ENCODE results near the gene TBC1D30.

TBC1D30 gene

DNA sequence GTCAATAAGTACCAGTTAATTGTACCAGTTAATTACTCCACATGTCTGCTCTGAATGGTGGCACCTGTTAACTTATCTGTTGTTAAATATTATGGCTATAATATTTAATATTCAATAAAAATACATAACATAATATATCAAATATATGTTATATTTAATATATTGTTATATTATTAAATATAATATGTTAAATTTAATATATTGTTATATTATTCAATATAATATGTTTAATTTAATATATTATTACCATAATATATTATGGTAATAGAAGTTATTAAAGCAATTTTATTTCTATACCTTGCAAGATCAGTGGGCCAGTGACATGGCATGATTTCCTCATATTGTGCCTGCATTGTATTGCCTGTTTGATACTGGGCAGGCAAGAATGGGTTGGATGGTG is 98.4 kb downstream of the TBC1D30 start:
- Mint-ChIP-seq H3K4me3 (no peak overlapping the region), H3K27me3 (peaks cover 21% of the 10 kb centered on the region), H3K36me3 (ENCODE audit: low read depth) (no peaks in the 10 kb centered on the region), H3K4me1 (ENCODE audit: low read depth) (no peaks in the 10 kb centered on the region), H3K9me3 (no peaks in the 10 kb centered on the region), H3K27ac (no peak overlapping the region)
- intact Hi-C loops (cut with micrococcal nuclease): no loop called here

DNA sequence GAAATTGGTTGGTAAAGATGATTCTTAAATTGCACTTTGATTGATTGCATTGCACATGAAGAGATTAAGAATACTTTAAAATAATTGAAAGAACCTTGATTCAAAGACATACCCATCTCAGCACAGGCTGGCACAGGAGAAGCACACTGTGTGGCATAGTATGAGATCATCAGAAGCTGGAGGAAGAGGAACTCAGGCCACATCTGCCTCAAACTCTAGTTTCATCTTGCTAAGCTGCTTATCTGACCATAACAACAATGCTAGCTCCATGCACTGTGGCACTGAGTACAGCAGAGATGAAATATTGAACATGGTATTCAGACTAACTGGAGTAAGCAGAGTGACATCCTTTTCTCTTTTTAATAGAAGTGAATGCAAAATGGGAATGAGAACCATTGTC is 99.1 kb downstream of the TBC1D30 start:
- no peak overlapping the region for H3K27ac Mint-ChIP-seq
- no peaks in the 10 kb centered on the region for H3K9me3 Mint-ChIP-seq
- no peak overlapping the region for H3K4me3 Mint-ChIP-seq
- intact Hi-C loops (cut with micrococcal nuclease): no loop called here
- peaks cover 17% of the 10 kb centered on the region for H3K27me3 Mint-ChIP-seq
- no peaks in the 10 kb centered on the region for H3K36me3 Mint-ChIP-seq (ENCODE audit: low read depth)
- no peaks in the 10 kb centered on the region for H3K4me1 Mint-ChIP-seq (ENCODE audit: low read depth)

Data from dendritic cell treated with granulocyte-macrophage colony-stimulating factor and Interleukin-4, amounts not matched to agents 40 ng/mL and 50 ng/mL, for 4 days (primary cell).